GM18951 (cell line): ENCODE measurements around the gene ATP2A1.
"Not testable (repeated sequence)": the region's sequence is repeated elsewhere in the genome, so short reads cannot be mapped to it uniquely, and the experiment has no call there.

Experiments
- POLR2A ChIP-seq: IDR thresholded peaks from 4 replicates; pipeline ENCODE4 v1.6.1; 2011; ENCODE audit warnings: mild to moderate bottlenecking; ENCODE audit not compliant: insufficient read length, insufficient read depth; ENCODE audit errors: extremely low read depth
- in situ Hi-C: fragments of 300-500 bp; cut with MboI; formaldehyde crosslinking; loops from one replicate; pipeline ENCODE4 v1.12.0; 2022; ENCODE audit warnings: low sequenced_read_pairs, mixed read lengths, inconsistent platforms; ENCODE audit not compliant: unreplicated experiment

Gene ATP2A1

DNA sequence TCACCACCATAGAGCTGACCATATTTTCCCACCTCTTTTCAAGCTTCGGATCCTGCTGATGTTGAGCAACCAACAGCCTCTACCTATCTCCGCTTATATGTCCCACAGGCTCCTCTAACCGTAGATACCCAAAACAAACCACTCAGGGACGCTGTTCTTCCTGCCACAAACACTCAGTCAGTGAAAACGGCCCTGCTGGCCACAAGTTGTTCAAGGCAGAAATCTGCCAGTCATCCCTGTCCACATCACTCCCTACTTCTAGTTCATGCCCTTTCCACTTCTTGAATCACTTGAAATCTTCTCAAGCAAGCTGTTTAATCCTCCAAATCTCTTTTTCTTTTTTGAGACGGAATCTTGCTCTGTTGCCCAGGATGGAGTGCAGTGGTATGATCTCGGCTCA is 38.8 kb downstream of the ATP2A1 start:
- no peak for TF ChIP-seq POLR2A
- in situ Hi-C loops, result no loop called here

GRCh38 chr16:28918698-28919097 is 40.4 kb downstream of the ATP2A1 start:
- in situ Hi-C loops, result no loop called here
- TF ChIP-seq POLR2A, result no peak

- TF ChIP-seq POLR2A, result no peak
- in situ Hi-C loops, result no loop called here
Measured at GRCh38 chr16:28923231-28923587, 44.9 kb downstream of the ATP2A1 start.

GRCh38 chr16:28923652-28924398 is 45.5 kb downstream of the ATP2A1 start:
- TF ChIP-seq POLR2A, result peak; percentile 42
- in situ Hi-C loops, result no loop called here

DNA sequence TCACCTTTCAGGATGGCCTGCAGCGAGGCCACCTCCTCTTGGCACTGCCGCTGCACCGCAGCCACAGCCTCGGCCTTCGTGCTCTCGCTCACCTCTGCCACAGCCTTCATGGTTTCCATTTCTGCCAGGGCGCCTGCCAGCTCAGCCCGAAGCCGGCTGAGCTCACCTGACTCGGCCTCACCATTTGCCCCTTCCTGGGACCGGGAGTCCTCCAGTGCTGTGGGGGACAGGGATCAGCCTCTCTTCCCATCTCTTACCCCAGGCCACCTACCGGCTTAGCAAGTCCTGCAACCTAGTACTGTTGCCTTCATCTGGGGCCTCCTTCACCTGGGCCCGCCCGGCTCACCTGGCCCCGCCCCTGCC is 46.1 kb downstream of the ATP2A1 start:
- TF ChIP-seq POLR2A, result no peak
- in situ Hi-C loops, result no loop called here

- TF ChIP-seq POLR2A, result peak; percentile 52
- in situ Hi-C loops, result no loop called here
Measured at GRCh38 chr16:28924762-28925385, 46.6 kb downstream of the ATP2A1 start, which contains the start of gene RABEP2. Gene RABEP2, minus strand, starts transcription at chr16:28925238. Its CDS starts 75 bp downstream, at chr16:28925163.

DNA sequence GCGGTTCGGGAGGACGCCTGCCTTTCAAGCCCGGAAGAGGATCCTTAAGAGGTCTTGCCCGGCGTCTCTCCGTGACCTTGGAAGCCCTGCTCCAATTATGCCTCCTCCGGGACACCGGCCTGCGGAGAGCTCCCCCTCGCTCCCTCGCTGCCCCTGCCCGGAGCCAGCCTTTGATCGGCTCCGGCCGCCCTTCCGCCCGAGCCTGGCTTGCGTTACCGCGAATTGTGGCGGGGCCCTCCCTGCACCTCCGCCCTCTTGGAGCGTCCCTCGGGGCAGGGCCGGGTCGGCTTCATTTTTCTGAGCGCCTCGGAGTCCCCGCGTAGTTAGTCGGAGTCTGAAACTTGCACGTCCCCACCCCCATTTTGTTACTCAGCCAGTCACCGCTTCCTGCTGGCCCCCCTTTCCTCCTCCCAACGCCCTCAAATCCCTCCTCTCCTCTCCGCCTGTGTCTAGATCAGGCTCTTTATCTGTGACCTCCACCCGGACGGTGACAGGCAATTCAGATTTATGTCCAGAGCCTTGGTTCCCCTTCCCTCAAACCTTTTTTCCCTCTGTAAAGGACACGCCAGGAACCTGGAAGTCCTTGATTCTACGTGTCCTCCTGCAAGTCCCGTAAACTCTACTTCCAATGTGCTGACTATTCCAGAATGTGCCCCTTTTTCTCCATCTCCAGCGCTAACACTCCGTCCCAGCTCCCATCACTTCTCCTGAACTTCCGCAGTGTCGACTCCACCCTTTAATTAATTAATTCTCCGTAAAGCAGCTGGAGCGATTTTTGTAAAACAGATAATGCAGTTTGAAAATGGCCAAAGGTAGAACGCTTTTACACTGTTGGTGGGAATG is 47.3 kb downstream of the ATP2A1 start:
- in situ Hi-C loops, result no loop called here
- TF ChIP-seq POLR2A, result peak; percentile 80

GRCh38 chr16:28926284-28926683 is 48.0 kb downstream of the ATP2A1 start:
- in situ Hi-C loops, result not testable (repeated sequence)

DNA sequence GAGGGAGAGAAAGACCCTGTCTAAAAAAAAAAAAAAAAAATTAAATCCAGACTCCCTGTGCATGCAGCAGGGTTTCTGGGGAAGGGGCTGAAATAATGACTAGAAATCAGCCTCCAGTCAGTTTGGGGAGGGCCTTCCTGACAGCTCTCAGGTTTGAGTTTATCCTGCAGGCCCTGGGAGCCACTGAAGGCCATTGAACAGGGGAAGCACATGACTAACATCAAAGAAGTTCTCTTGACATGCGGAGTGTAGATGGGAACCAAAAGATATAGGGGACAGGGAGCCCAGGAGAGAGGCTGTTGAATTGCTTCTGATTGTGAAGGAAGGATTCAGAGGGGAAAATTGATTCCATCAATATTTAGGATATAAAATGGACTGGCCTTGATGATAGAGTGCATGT is 49.5 kb downstream of the ATP2A1 start:
- in situ Hi-C loops, result no loop called here
- TF ChIP-seq POLR2A, result no peak

DNA sequence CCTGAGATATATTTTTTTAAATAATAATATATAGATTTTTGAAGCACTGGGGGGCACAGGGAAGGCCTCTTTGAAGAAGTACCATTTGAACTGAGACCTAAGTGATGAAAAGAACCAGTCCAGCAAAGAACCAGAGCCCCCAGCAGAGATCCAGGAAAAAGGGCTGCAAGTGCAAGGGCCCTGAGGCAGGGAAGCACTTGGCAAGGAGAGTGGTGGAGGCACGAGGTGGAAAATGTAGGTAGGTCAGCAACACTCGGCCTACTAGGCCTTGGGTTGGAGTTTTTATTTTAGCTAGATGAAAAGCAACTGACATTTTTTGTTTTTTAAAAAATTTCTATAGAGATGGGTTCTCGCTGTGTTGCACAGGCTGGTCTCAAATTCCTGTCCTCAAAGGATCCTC is 51.9 kb downstream of the ATP2A1 start:
- in situ Hi-C loops, result no loop called here
- TF ChIP-seq POLR2A, result no peak

DNA sequence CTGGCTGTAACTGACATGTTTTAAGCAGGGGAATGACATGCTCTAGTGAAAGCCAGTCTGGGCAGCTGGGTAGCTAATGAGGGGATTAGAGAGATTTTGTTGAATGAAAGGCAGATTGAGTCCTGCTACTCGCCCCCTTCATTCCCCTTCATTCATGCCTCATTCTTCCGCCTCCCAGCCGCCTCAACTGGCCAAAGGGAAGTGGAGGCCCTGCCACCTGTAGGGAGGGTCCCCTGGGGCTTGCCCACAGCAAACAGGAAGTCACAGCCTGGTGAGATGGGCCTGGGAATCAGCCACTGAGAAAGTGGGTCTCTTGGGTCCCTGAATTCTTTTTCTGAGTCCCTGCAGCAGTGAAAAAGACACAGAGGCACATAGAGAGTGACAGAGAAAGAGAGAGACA is 52.4 kb downstream of the ATP2A1 start:
- TF ChIP-seq POLR2A, result peak; percentile 30
- in situ Hi-C loops, result no loop called here

GRCh38 chr16:28931801-28932225 is 53.5 kb downstream of the ATP2A1 start, which contains the start of gene CD19:
Gene CD19, plus strand, starts transcription at chr16:28931971. Its CDS starts 30 bp downstream, at chr16:28932001.
- in situ Hi-C loops, result no loop called here
- peak; percentile 68 for TF ChIP-seq POLR2A

DNA sequence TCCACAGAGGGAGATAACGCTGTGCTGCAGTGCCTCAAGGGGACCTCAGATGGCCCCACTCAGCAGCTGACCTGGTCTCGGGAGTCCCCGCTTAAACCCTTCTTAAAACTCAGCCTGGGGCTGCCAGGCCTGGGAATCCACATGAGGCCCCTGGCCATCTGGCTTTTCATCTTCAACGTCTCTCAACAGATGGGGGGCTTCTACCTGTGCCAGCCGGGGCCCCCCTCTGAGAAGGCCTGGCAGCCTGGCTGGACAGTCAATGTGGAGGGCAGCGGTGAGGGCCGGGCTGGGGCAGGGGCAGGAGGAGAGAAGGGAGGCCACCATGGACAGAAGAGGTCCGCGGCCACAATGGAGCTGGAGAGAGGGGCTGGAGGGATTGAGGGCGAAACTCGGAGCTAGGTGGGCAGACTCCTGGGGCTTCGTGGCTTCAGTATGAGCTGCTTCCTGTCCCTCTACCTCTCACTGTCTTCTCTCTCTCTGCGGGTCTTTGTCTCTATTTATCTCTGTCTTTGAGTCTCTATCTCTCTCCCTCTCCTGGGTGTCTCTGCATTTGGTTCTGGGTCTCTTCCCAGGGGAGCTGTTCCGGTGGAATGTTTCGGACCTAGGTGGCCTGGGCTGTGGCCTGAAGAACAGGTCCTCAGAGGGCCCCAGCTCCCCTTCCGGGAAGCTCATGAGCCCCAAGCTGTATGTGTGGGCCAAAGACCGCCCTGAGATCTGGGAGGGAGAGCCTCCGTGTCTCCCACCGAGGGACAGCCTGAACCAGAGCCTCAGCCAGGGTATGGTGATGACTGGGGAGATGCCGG is 54.3 kb downstream of the ATP2A1 start:
- in situ Hi-C loops, result no loop called here
- no peak for TF ChIP-seq POLR2A
